SU-DHL-6 (cell line): ENCODE measurements around the gene MITF.

Source experiments
- CTCF ChIP-seq: fragments of 200-600 bp; sonication (generic); IDR thresholded peaks from one replicate; pipeline ENCODE4 v1.5.1; 2017; ENCODE audit warnings: antibody characterized with exemption, mild to moderate bottlenecking, low read length, moderate library complexity; ENCODE audit not compliant: insufficient read depth, poor library complexity, severe bottlenecking
- EZH2phosphoT487 ChIP-seq: fragments of 200-600 bp; sonication (generic), shearing (Covaris generic); conservative IDR thresholded peaks from 2 replicates; pipeline ENCODE4 v1.6.1; 2018; ENCODE audit warnings: mild to moderate bottlenecking, antibody characterized with exemption, low read length, moderate library complexity, mixed read lengths

- no peak for TF ChIP-seq CTCF
- TF ChIP-seq EZH2phosphoT487 = no peak
Observed at GRCh38 chr3:69914395-69914794, 175.1 kb downstream of the MITF start.
